Measurements from ENCODE around the gene DCLK1.
A peak's percentile ranks its signal among the peaks of the same experiment; 100 is the strongest.

Gene DCLK1

DNA sequence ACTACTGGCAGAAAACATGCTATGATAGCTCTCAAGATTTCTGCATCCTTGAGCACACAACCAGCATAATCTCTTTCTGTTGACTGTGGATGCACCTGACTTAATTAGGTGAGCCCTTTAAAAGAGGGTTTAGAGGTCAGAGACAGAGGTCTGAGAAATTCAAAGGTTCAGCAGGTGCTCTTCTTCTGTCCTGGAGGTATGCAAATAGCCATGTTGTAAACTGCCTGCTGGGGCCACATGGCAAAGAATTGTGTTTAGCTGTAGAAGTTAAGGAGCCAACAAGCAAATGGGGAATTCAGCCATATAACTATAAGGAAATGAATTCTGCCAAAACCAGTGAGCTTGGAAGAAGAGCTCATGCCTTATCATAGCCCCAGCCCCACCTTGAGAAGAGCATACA is 11.6 kb upstream of the DCLK1 start:
- Histone ChIP-seq H3K36me3 (ENCODE audit: control insufficient read depth in 1 of 2, insufficient read depth in 2 of 2, low read length in 2 of 2) (no peaks in the 10 kb centered on the region), H3K9me3 (ENCODE audit: insufficient read depth, low read depth, low read length) (no peaks in the 10 kb centered on the region), H4K12ac (ENCODE audit: low read depth, low read length) (no peak overlapping the region), H3K9ac (ENCODE audit: low read length) (no peak overlapping the region), H3K23ac (ENCODE audit: low read length) (no peak overlapping the region), H4K91ac (ENCODE audit: low read depth, low read length) (no peak overlapping the region), H4K8ac (ENCODE audit: low read depth, low read length) (no peak overlapping the region), H3K27ac (ENCODE audit: low read depth, low read length) (no peak overlapping the region), H3K18ac (ENCODE audit: low read length) (no peak overlapping the region), H3K4me3 (ENCODE audit: low read depth, low read length) (no peak overlapping the region), H3K79me1 (ENCODE audit: low read length) (no peaks in the 10 kb centered on the region), H3K14ac (ENCODE audit: low read length) (no peak overlapping the region), H2BK120ac (ENCODE audit: insufficient read depth, low read length, poor library complexity) (no peak overlapping the region), H3K27me3 (ENCODE audit: insufficient read depth, low read length) (no peaks in the 10 kb centered on the region), H2AK5ac (ENCODE audit: low read length) (no peak overlapping the region), H3K4me1 (ENCODE audit: control insufficient read depth in 1 of 2, insufficient read depth in 2 of 2, low read length in 2 of 2) (no peaks in the 10 kb centered on the region), H3K79me2 (ENCODE audit: control insufficient read depth, insufficient read depth, low read length, poor library complexity) (no peaks in the 10 kb centered on the region), H3K4ac (ENCODE audit: low read depth, low read length) (no peak overlapping the region), H2AFZ (ENCODE audit: insufficient read depth, low read length, poor library complexity) (no peak overlapping the region), H2BK5ac (ENCODE audit: low read depth, low read length, poor library complexity) (no peak overlapping the region), H3K4me2 (ENCODE audit: low read length) (no peak overlapping the region), H2BK12ac (ENCODE audit: low read length) (no peak overlapping the region)
- DNase-seq, result no peak

DNA sequence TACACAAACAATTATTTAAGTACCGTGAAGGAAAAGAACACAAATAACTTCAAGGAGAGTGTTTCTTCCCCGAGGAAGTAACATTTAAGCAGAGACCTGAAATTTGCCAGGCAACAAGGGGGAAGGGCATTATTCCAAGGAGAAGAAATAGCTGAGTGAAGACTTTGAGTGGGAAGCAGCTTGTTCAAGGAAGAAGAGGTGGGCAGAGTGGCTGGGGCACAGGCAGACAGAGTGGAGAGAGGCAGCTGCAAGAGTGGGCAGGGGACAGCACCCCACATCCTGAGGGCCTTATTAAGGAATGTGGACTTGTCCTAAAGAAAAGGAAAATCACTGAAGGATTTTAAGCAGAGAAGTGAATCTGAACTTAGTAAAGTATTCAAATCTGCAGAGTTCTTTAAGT is 4.7 kb upstream of the DCLK1 start:
- H4K8ac ChIP-seq (ENCODE audit: low read depth, low read length), result no peak overlapping the region
- no peak overlapping the region for H3K4me3 ChIP-seq (ENCODE audit: low read depth, low read length)
- peaks cover 12% of the 10 kb centered on the region for H3K27me3 ChIP-seq (ENCODE audit: insufficient read depth, low read length)
- DNase-seq, result no peak
- no peak overlapping the region for H3K9ac ChIP-seq (ENCODE audit: low read length)
- no peak overlapping the region for H2BK120ac ChIP-seq (ENCODE audit: insufficient read depth, low read length, poor library complexity)
- H3K4me2 ChIP-seq (ENCODE audit: low read length), result no peak overlapping the region
- H3K79me2 ChIP-seq (ENCODE audit: control insufficient read depth, insufficient read depth, low read length, poor library complexity), result no peaks in the 10 kb centered on the region
- H3K27ac ChIP-seq (ENCODE audit: low read depth, low read length), result no peak overlapping the region
- H3K18ac ChIP-seq (ENCODE audit: low read length), result no peak overlapping the region
- no peak overlapping the region for H3K14ac ChIP-seq (ENCODE audit: low read length)
- H4K12ac ChIP-seq (ENCODE audit: low read depth, low read length), result no peak overlapping the region
- no CpG with 5 or more reads among the region's 2 CpGs for WGBS (ENCODE audit: extremely low coverage, insufficient coverage, insufficient read length)
- no peak overlapping the region for H2AK5ac ChIP-seq (ENCODE audit: low read length)
- no peaks in the 10 kb centered on the region for H3K79me1 ChIP-seq (ENCODE audit: low read length)
- no peaks in the 10 kb centered on the region for H3K36me3 ChIP-seq (ENCODE audit: control insufficient read depth in 1 of 2, insufficient read depth in 2 of 2, low read length in 2 of 2)
- H3K4me1 ChIP-seq (ENCODE audit: control insufficient read depth in 1 of 2, insufficient read depth in 2 of 2, low read length in 2 of 2), result peaks cover 0 to 5% of the 10 kb centered on the region in 2 experiments
- no peak overlapping the region for H3K4ac ChIP-seq (ENCODE audit: low read depth, low read length)
- peaks cover 3% of the 10 kb centered on the region for H3K9me3 ChIP-seq (ENCODE audit: insufficient read depth, low read depth, low read length)
- H2AFZ ChIP-seq (ENCODE audit: insufficient read depth, low read length, poor library complexity), result no peak overlapping the region
- H3K23ac ChIP-seq (ENCODE audit: low read length), result no peak overlapping the region
- no peak overlapping the region for H2BK5ac ChIP-seq (ENCODE audit: low read depth, low read length, poor library complexity)
- H2BK12ac ChIP-seq (ENCODE audit: low read length), result no peak overlapping the region
- H4K91ac ChIP-seq (ENCODE audit: low read depth, low read length), result no peak overlapping the region

DNA sequence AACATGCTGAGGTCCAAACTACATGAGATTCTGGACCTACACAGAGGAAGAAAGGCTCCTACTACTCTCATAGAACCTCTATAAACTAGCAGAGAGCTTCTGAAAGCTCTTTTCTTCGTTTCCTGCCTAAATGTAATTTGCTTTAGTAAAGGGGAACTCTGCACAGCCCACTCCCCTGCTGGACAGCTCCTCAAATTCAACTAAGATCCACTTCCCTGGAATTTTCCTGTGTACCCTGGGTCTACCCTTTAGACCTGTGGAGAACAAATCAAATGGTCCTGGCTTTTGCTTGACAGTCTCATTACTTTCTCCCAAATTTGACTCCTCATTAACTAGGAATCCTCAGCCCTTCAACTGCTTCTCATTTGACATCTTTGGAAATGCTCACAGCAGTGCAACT is 3.5 kb upstream of the DCLK1 start:
- Histone ChIP-seq H3K4me1 (ENCODE audit: control insufficient read depth in 1 of 2, insufficient read depth in 2 of 2, low read length in 2 of 2) (peaks cover 0 to 5% of the 10 kb centered on the region in 2 experiments), H3K36me3 (ENCODE audit: control insufficient read depth in 1 of 2, insufficient read depth in 2 of 2, low read length in 2 of 2) (no peaks in the 10 kb centered on the region), H3K4ac (ENCODE audit: low read depth, low read length) (no peak overlapping the region), H2AFZ (ENCODE audit: insufficient read depth, low read length, poor library complexity) (no peak overlapping the region), H2BK12ac (ENCODE audit: low read length) (no peak overlapping the region), H2BK120ac (ENCODE audit: insufficient read depth, low read length, poor library complexity) (no peak overlapping the region), H3K9ac (ENCODE audit: low read length) (no peak overlapping the region), H3K27me3 (ENCODE audit: insufficient read depth, low read length) (peaks cover 24% of the 10 kb centered on the region), H4K91ac (ENCODE audit: low read depth, low read length) (no peak overlapping the region), H3K14ac (ENCODE audit: low read length) (no peak overlapping the region), H3K4me2 (ENCODE audit: low read length) (no peak overlapping the region), H4K8ac (ENCODE audit: low read depth, low read length) (no peak overlapping the region), H2BK5ac (ENCODE audit: low read depth, low read length, poor library complexity) (no peak overlapping the region), H3K27ac (ENCODE audit: low read depth, low read length) (no peak overlapping the region), H3K4me3 (ENCODE audit: low read depth, low read length) (no peak overlapping the region), H3K79me1 (ENCODE audit: low read length) (no peaks in the 10 kb centered on the region), H3K9me3 (ENCODE audit: insufficient read depth, low read depth, low read length) (peaks cover 3% of the 10 kb centered on the region), H2AK5ac (ENCODE audit: low read length) (no peak overlapping the region), H3K23ac (ENCODE audit: low read length) (no peak overlapping the region), H3K79me2 (ENCODE audit: control insufficient read depth, insufficient read depth, low read length, poor library complexity) (no peaks in the 10 kb centered on the region), H3K18ac (ENCODE audit: low read length) (no peak overlapping the region), H4K12ac (ENCODE audit: low read depth, low read length) (no peak overlapping the region)
- DNase-seq, result no peak
- no CpG with 5 or more reads among the region's 1 CpG for WGBS (ENCODE audit: extremely low coverage, insufficient coverage, insufficient read length)

DNA sequence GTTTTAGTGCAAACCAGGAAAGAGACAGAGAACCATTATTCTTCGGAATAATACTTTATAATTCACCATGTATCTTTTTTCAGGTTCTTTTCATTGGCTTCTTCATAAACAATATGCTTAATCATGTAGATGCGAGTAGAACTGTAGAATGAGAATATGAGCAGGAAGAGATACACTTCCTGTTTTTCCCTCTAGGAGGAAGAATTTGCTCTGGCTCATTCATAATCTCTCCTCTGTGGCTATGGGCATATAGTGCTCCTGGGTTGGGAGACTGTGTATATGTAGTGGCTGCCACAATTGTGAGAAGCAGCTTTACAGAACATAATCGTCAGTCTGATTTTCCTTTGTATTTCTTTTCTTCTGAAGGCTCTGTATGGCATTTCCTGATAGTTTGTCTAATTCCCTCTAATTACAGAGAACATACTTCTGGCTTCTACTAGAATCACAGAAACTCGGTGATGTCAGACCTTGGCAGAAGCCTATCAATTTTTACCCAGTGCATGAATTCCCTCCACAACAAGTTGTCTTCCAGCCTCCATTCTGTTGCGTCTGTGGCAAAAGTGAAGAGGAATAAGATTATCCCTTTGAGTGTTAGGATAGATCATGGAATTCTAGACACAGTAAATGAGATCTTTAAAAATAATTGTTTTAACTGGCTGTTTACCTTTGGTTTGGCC is 2.9 kb upstream of the DCLK1 start:
- DNase-seq, result peak in 1 of 2 donors; percentile 16
- H3K4me3 ChIP-seq (ENCODE audit: low read depth, low read length), result no peak overlapping the region
- no CpG with 5 or more reads among the region's 5 CpGs for WGBS (ENCODE audit: extremely low coverage, insufficient coverage, insufficient read length)
- no peak overlapping the region for H4K91ac ChIP-seq (ENCODE audit: low read depth, low read length)
- no peak overlapping the region for H2AK5ac ChIP-seq (ENCODE audit: low read length)
- no peak overlapping the region for H3K4me2 ChIP-seq (ENCODE audit: low read length)
- H3K9me3 ChIP-seq (ENCODE audit: insufficient read depth, low read depth, low read length), result peaks cover 5% of the 10 kb centered on the region
- H2BK5ac ChIP-seq (ENCODE audit: low read depth, low read length, poor library complexity), result no peak overlapping the region
- no peak overlapping the region for H3K18ac ChIP-seq (ENCODE audit: low read length)
- no peak overlapping the region for H3K23ac ChIP-seq (ENCODE audit: low read length)
- no peak overlapping the region for H3K9ac ChIP-seq (ENCODE audit: low read length)
- no peak overlapping the region for H4K8ac ChIP-seq (ENCODE audit: low read depth, low read length)
- H4K12ac ChIP-seq (ENCODE audit: low read depth, low read length), result no peak overlapping the region
- H3K4me1 ChIP-seq (ENCODE audit: control insufficient read depth in 1 of 2, insufficient read depth in 2 of 2, low read length in 2 of 2), result peaks cover 0 to 5% of the 10 kb centered on the region in 2 experiments
- no peaks in the 10 kb centered on the region for H3K36me3 ChIP-seq (ENCODE audit: control insufficient read depth in 1 of 2, insufficient read depth in 2 of 2, low read length in 2 of 2)
- H3K27me3 ChIP-seq (ENCODE audit: insufficient read depth, low read length), result peaks cover 29% of the 10 kb centered on the region
- no peak overlapping the region for H3K27ac ChIP-seq (ENCODE audit: low read depth, low read length)
- H2AFZ ChIP-seq (ENCODE audit: insufficient read depth, low read length, poor library complexity), result no peak overlapping the region
- H3K4ac ChIP-seq (ENCODE audit: low read depth, low read length), result no peak overlapping the region
- no peak overlapping the region for H3K14ac ChIP-seq (ENCODE audit: low read length)
- no peaks in the 10 kb centered on the region for H3K79me1 ChIP-seq (ENCODE audit: low read length)
- H2BK12ac ChIP-seq (ENCODE audit: low read length), result no peak overlapping the region
- H3K79me2 ChIP-seq (ENCODE audit: control insufficient read depth, insufficient read depth, low read length, poor library complexity), result no peaks in the 10 kb centered on the region
- no peak overlapping the region for H2BK120ac ChIP-seq (ENCODE audit: insufficient read depth, low read length, poor library complexity)

Data from trophoblast cell (in vitro differentiated cells and primary cell).